Measurements from ENCODE around the gene ATG10.

The ATG10 gene

DNA sequence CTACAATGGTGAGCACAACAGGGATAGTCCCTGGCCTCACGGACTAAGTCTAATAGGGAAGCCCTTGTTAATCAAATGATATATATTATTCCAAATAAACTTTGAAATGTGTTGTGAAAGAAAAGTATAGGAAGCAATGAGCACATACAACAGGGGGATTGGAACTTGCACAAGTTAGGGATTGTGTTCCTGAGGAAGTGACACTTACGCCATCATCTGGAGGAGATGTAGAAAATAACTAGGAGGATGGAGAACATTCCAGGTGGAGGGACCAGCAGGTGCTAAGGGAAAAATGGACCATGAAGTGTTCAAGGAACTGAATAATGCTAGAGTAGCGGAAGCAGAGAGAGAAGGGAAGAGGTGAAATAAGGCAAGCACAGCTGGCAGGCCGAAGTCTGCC, 325.1 kb downstream of the ATG10 start:
- no peak for DNase-seq (ENCODE audit: low spot score)
- TF ChIP-seq, protein P1, sequence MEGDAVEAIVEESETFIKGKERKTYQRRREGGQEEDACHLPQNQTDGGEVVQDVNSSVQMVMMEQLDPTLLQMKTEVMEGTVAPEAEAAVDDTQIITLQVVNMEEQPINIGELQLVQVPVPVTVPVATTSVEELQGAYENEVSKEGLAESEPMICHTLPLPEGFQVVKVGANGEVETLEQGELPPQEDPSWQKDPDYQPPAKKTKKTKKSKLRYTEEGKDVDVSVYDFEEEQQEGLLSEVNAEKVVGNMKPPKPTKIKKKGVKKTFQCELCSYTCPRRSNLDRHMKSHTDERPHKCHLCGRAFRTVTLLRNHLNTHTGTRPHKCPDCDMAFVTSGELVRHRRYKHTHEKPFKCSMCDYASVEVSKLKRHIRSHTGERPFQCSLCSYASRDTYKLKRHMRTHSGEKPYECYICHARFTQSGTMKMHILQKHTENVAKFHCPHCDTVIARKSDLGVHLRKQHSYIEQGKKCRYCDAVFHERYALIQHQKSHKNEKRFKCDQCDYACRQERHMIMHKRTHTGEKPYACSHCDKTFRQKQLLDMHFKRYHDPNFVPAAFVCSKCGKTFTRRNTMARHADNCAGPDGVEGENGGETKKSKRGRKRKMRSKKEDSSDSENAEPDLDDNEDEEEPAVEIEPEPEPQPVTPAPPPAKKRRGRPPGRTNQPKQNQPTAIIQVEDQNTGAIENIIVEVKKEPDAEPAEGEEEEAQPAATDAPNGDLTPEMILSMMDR (IDR thresholded peaks at IDR 0.05; ENCODE audit: extremely low read depth, missing control alignments): no peak

DNA sequence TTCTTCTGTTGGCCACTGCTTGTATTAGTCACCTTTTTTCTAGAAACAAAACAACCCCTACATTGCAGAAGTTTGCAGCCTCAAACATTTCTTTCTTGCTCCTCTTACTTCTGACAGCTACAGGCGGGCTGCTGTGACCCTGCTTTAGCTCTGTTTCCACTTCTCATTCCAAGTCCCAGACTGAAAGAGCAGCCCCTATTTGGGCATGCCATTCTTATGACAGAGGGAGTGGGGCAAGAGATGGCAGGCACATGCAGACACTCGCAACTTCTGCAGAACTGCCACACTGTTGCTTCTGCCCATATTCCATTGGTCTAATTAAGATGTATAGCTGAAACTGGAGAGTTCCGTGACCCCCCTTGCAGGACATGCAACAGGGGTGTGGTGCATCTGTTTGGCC, 325.9 kb downstream of the ATG10 start:
- no peak for DNase-seq (ENCODE audit: low spot score)
- TF ChIP-seq, protein P1 (IDR thresholded peaks at IDR 0.05; ENCODE audit: extremely low read depth, missing control alignments): no peak

DNA sequence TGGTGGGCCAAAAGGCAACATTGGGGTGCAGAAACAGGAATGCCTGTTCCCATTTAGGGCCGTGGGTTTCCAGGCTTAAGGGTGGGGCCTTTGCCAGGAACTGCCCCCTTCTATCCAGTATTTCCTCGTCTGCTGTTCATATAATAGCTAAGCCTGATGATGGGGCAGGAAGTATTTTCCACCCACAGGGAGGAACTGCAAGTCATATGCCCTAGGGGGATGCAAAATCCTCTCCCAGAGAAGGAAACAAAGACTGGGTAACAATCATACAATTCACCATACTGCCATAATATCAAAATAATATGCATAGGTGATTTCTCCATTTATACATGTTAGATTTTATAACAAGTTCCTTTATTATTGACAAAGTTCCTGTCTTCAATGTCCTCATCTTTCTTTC, 326.8 kb downstream of the ATG10 start:
- no peak for DNase-seq (ENCODE audit: low spot score)
- TF ChIP-seq, protein P1 (IDR thresholded peaks at IDR 0.05; ENCODE audit: extremely low read depth, missing control alignments): no peak

DNA sequence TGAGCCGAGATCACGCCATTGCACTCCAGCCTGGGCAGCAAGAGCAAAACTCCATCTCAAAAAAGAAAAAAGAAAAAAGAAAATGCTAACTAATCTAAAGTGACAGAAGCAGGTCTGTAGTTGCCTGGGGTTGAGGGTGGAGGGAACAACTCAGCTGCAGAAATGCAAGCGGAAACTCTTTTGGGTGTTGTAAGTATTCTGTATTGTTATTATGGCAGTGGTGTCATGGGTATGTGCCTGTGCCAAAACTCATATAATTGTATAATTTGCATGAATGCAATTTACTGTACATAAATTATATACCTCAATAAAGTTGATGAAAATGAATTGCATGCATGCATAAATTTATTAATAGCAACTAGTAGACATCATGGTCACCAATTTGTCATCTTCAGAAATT, 329.4 kb downstream of the ATG10 start:
- TF ChIP-seq, protein P1 (IDR thresholded peaks at IDR 0.05; ENCODE audit: extremely low read depth, missing control alignments): no peak

More for the DNA sequence above, 329.4 kb downstream of the ATG10 start:
- no peak for DNase-seq (ENCODE audit: low spot score)
